Testis (tissue), 2 donors: ENCODE data around the gene HSD17B12.

Source experiments
- POLR2A ChIP-seq: fragments of 450-650 bp; IDR thresholded peaks from one replicate; pipeline ENCODE4 v1.6.1; 2017; ENCODE audit warnings: antibody characterized with exemption, mild to moderate bottlenecking, moderate library complexity
- TF ChIP-seq, protein P1 (sequence below), 3 experiments: fragments of 450-650 bp in 2 of 3; fragments of 200-600 bp in 1 of 3; sonication (generic) in 1 of 3; IDR thresholded peaks; one replicate each; pipeline ENCODE4 v1.5.1; 2016 to 2019; ENCODE audit warnings: antibody characterized with exemption in 3 of 3, mild to moderate bottlenecking in 2 of 3, moderate library complexity in 1 of 3

- TF ChIP-seq, protein P1, sequence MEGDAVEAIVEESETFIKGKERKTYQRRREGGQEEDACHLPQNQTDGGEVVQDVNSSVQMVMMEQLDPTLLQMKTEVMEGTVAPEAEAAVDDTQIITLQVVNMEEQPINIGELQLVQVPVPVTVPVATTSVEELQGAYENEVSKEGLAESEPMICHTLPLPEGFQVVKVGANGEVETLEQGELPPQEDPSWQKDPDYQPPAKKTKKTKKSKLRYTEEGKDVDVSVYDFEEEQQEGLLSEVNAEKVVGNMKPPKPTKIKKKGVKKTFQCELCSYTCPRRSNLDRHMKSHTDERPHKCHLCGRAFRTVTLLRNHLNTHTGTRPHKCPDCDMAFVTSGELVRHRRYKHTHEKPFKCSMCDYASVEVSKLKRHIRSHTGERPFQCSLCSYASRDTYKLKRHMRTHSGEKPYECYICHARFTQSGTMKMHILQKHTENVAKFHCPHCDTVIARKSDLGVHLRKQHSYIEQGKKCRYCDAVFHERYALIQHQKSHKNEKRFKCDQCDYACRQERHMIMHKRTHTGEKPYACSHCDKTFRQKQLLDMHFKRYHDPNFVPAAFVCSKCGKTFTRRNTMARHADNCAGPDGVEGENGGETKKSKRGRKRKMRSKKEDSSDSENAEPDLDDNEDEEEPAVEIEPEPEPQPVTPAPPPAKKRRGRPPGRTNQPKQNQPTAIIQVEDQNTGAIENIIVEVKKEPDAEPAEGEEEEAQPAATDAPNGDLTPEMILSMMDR (IDR thresholded peaks at IDR 0.05): no peak
- no peak for TF ChIP-seq POLR2A
Measured at GRCh38 chr11:43784866-43785265, 104.3 kb downstream of the HSD17B12 start.
